Measurements from ENCODE around the gene HYAL4.

DNA sequence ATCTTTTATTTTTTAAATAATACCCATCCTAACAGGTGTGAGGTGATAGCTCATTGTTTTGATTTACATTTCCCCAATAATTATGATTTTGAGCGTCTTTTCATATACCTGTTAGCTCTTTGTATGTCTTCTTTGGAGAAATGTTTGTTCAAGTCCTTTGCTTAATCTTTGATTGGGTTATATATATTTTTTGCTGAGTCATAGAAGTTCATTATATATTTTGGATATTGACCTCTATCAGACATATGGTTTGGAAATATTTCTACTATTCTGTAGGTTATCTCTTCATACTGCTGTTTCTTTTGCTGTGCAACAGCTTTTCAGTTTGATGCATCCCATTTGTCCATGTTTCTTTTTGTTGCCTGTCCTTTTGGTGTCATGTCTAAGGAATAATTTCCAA, 23.6 kb upstream of the HYAL4 start:
- TF ChIP-seq, protein P1, sequence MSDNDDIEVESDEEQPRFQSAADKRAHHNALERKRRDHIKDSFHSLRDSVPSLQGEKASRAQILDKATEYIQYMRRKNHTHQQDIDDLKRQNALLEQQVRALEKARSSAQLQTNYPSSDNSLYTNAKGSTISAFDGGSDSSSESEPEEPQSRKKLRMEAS (CRISPR knock-in tag; IDR thresholded peaks at IDR 0.05), result no peak
- no peak for TF ChIP-seq ZNF138 (CRISPR knock-in tag; conservative IDR thresholded peaks at IDR 0.05)
- TF ChIP-seq GTF2I (CRISPR knock-in tag; conservative IDR thresholded peaks at IDR 0.05), result no peak
- TF ChIP-seq, protein P2, sequence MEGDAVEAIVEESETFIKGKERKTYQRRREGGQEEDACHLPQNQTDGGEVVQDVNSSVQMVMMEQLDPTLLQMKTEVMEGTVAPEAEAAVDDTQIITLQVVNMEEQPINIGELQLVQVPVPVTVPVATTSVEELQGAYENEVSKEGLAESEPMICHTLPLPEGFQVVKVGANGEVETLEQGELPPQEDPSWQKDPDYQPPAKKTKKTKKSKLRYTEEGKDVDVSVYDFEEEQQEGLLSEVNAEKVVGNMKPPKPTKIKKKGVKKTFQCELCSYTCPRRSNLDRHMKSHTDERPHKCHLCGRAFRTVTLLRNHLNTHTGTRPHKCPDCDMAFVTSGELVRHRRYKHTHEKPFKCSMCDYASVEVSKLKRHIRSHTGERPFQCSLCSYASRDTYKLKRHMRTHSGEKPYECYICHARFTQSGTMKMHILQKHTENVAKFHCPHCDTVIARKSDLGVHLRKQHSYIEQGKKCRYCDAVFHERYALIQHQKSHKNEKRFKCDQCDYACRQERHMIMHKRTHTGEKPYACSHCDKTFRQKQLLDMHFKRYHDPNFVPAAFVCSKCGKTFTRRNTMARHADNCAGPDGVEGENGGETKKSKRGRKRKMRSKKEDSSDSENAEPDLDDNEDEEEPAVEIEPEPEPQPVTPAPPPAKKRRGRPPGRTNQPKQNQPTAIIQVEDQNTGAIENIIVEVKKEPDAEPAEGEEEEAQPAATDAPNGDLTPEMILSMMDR (IDR thresholded peaks at IDR 0.05), result no peak
- TF ChIP-seq RELA (CRISPR knock-in tag; IDR thresholded peaks at IDR 0.05; ENCODE audit: borderline replicate concordance), result no peak

Data from WTC11 (cell line).